Middle frontal gyrus (tissue), 1 donor: ENCODE measurements around the gene PPP1R3D.

Experiments
- DNase-seq: peaks from one replicate; pipeline ENCODE4 v3.0.0-alpha.2; 2015; ENCODE audit warnings: low spot score; ENCODE audit errors: extremely low spot score

PPP1R3D gene

DNA sequence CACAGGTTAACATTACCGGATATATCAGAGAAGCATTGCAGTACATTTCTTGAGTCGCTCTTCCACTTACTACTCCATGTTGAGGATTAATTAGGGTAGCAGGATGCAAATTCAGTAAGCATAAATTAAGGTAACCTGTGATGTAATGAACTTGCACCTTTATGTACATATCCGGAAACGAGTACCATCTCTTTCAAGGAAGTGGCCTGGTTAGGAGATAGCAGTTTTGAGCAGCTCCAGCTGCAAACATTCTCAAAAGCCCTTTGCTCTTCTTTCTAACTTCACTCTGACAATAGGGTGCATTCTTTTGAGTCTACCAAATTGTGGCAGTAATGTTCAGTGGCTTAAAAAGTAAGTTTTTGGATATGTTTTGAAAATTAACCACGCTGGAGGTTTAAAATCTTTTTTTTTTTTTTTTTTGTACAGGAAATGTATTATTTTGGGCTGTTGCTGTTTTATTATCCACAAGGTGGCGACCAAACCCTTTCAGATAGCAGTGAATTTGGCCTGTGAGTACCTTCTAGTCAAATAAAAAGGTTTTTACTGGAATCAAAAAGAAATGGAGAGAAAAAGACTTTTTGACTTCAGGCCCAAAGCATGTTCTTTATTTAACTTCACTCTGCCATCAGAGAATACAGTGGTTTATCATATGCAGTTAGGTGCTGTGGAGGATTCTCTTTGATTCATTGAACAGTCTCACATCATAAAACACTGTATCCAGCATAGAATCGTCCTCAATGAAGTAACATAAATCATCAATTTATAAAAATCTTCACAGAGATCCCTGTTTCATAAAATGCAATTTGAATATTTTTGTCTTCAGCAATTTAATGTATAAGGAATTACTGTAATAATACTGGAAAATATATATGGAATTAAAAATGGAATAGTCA, 9.0 kb upstream of the PPP1R3D start:
- peak; percentile 53 for DNase-seq

DNA sequence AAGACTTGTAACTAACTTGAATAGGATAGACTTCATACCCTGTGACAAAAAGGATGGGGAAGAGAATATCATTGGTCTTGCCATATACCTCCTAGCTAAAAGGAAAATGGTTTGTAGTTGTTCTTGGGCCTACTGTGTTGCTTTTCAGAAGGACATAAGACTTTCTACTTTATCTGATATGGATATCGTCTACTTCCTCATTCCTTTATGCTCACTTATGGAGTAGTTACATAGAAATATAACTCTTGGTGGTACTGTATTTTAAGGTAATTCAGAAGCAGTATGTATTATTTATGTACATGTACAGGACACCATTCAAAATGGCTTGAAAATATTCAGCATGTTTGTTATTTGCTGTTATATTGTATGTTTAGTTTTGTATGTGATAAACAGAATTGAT, 8.1 kb upstream of the PPP1R3D start:
- DNase-seq = no peak

DNA sequence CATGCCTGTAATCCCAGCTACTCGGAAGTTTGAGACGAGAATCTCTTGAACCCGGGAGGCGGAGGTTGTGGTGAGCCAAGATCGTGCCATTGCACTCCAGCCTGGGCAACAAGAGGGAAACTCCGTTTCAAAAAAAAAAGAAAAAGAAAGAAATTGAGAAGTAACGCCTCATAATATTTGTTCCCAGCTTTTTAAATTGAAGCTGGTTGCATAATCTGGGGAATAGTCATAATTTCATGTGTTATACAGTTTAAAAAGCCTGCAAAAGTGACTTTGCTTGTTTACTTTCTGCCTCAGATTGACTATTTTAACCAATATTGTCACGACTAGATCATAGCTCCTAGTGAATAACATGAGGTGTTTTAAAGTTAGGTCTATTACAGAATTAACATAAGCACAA, 7.3 kb upstream of the PPP1R3D start:
- DNase-seq = no peak

DNA sequence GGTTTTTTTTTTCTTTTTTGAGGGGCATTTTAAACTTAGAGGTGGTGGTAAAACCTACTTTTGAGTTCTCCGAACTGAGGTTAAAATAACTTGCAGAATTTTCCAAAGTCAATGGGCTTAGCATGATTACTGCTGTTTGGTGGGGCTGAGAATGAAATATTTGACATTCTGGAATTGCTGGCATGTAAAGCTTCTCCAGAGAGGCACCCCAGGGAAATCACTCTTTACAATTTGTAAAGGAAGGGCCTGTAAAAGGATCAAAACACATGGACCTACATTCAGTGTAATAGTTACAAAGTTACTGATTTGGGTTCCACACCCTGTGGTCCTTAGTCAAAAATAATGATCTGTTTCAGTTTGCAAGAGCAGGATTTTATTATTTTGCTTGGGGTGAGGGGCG, 5.6 kb upstream of the PPP1R3D start:
- DNase-seq = no peak

DNA sequence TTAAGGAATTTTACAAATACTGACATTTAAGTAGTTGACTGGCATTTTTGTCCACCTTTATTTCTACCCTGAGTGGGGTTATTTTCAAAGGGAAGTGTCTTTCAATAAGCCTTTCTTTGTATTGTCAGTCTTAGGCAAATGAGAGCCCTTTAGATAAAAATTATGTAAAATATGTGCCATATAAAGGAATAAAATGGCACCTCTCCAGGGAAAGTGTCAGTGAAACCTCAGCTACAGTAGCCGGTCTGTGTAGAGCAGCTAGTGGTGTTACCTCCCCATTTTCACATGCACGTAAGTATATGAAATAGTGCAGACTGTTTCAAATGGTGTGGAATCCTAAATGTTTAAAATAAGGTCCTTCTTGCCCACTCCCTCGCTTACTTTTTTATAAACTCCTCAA, 5.1 kb upstream of the PPP1R3D start:
- no peak for DNase-seq

DNA sequence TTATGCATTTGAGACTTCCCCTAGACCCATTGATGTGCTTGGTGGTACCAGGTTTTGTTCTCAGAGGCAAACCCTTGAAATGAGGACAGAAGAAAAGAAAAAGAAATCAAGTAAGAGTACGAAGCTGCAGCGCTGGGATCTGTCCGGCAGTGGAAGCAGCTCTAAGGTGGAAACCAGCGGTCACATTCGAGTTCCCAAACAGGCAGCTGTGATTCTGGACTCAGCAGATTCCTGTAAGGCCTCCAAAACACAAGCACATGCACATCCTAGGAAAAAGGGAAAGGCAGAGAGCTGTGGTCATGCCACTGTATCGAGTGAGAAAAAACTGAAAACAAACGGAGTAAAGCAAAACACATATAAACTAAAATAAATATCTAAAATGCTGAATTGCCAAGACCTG, 4.6 kb upstream of the PPP1R3D start:
- DNase-seq = no peak

DNA sequence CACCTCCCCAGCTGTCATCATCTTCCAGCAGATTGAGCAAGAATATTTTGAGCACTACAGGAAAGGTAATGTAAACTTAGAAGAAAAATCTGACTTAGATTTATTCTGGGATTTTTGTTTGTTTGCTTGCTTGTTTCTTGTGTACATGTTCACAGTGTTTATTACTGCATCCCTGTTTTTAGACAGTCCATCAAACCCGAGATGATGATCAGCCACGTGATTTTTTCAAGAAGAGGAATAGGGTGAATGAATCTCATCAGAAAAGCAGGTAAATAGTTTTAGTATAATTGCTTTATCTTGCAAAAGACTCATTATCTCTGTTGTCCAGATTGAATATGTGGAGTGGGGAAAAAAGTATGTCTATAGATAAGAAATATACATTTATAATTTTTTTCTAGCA, 2.1 kb upstream of the PPP1R3D start:
- no peak for DNase-seq

DNA sequence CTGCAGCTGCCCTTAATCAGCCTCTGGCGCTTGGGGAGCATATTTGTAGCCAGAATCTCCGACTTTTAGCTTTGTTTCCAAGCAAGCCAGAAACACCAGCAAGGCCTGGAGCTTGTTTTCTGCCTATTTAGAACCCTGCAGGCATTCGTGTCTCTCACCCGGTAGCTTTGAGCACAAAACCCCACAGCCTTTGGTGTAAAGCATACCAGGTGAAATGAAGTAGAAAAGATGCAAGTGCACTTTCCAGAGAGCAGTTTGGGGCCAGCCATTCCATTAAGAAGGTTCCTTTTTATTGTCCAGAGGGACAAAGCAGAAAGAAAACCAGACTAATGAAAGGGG, 820 bp upstream of the PPP1R3D start:
- no peak for DNase-seq

DNA sequence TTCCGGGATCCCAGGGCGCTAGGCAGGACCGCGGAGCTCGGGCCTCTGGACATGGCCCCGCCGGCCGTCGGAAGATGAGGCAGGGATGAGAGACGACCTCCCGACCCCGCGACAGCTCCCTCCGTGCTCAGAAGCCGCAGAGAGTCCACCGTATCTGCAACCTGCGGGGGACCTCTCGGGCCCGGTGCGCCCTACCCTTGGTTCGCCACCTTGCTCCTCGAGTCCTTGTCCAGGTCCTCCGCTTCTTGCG, 301 bp downstream of the PPP1R3D start:
- DNase-seq = no peak

DNA sequence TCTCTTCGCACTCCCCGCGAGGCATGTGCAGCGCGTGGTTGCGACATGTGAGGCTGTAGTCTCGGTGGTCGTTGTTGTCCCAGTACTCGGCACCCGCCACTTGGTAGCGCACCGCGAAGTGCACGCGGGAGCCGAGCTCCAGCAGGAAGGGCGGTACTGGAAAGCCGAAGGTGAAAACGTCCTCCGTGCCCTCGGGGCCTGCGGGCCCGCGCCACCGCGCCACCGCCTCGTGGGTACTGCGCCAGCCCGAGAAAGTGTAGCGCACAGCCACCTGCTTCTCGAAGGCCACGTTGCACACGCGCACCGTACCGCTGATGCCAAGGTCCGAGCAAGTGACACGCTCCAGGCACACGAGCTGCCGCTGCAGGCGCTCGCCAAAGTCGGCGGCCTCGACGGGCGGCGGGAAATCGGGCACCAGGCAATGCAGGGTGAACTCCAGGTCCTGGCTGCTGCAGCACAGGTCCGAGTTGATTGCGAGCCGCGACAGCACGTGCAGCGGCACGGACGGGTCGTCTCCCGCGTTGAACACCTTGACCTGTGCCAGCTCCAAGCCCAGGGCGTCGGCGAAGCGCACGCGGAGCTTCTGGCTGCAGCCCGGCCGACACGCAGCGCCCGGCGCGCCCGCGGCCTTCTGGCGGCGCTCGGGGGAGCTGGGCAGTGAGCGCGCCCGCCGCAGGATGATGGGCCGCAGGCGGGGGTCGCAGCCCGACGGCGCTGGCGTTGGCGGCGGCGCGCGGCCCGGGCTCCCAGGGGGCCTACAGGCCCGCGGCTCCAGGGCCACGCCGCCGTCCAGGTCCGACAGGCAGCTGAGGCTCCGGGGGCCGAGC, 840 bp downstream of the PPP1R3D start:
- no peak for DNase-seq

DNA sequence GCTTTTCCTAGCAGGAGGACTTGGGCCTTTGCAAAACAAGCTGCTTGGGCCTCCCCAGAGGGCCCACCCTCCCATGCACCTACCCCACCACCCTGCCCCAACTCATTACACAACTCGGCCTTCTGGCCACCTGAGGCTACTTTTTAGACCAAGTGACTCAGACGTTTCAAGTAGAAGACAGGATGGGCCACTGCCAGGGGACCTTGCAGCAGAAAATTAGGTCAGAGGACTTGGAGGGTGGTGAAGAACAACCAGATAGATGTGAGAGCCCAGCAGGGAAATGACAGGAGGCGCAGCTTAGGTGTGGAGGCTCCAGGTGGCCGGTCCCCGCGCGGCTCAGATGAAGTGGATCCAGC, 1.4 kb downstream of the PPP1R3D start:
- no peak for DNase-seq

DNA sequence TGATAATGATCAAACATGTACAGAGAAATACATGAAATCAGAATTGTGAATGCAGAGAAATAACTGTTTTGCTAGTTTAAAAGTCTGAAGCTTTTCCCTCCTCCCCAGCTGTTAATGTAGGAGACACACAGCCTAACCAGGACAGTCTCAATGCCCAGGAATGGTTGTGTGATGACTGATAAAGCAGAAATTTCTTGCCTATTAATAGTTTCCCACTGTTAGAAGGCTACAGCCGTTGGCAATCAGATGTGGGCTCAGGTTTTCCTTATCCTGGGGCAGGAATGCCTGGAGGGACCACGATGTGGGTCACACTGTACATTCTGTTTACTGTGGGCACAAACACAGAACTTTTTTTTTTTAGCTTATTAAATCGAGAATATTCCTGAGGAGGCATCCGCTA, 1.9 kb downstream of the PPP1R3D start:
- DNase-seq = no peak

DNA sequence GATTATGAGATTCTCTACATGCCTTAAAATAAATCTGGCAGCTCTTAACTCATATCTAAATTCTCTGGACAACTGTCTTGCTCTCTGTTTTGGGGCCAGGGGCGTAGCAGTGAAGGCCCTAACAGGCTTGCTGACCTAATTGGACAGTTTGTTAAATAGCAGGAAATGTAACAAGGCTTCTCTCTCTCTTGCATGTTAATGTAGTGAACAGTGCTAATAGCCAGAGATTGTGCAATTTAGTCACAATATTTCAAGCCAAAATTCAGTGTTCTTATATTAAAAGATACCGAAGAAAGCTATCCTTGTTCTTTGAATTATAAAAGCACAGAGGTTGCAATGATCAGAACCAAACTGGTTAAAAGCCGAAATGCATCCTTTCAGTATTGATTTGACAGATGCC, 3.0 kb downstream of the PPP1R3D start:
- DNase-seq = no peak

DNA sequence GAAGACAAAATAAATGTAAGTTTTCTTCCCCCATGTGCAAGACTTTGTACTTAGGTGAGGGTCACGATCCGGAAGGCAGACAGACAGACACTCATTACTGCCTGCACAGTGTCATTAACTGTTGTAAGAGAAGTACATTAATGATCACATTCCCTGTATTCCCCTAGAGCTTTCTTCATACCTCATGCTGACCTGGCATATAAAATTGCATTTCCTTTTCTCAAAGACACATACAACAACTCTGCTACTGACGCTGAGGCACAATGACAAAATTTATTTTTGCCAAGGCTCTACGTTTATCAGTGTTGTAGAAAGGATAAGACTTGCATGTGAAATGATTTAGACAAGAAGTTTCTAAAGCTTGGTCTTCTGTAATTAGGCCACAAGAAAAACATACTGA, 3.7 kb downstream of the PPP1R3D start:
- no peak for DNase-seq

DNA sequence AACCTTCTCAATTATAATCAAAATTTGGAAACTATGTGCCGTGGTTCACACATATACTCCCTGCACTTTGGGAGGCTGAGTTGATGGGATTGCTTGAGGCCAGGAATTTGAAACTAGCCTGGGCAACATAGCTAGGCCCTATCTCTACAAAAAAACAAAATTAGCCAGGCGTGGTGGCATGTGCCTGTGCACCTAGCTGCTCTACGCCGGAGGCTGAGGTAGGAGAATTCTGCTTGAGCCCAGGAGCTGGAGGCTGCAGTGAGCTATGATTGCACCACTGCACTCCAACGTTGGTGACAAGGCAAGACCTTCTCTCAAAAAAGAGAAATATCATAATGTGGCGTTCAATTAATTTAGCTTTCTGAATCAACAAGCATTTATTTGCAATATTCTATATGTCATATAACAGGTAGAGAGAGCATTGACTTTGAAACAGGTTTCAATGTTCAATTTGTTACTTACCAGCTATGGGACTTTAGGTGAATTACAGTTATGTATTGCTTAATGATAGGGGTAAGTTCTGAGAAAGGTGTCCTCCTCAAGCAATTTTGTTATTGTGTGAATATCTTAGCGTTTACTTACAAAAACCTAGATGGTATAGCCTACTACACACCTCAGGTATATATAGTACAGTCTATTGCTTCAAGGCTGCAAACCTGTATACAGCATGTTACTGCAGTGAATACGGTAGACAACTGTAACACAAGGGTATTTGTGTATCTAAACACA, 4.5 kb downstream of the PPP1R3D start:
- DNase-seq = no peak

DNA sequence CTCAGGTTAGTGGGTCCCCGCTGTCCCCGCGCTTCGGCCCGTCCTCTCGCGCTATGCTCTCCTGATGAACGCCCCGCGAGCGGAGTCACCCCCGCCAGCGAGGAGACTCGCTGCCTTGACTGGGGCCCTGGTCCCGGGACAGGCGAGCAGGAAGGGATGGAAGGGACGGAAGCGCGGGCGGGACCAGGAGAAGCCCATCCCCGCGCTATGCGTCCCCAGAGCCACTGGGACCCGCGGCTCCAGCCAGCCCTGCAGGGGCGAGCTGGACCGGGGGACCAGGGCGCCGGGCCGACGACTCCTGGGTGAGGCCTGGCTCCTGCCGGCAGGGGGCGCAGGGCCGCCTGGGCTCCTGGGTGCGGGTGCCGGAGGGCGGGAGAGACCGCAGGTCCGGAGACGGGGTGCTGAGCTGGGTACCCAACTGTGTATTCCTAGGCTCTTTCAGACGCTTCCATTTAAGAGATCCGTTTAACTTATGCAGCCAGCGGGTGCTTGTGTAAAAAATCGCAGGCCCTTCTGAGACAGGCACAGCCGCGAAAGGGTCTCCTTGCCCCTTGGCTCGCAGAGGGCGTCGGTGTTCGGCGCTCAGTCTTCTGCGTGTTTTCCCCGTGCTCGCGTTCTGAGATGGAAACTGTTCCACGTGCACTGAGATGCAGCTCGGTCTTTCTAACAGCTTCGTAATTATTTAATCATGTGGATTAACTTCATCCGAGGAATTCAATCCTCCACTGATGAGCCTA, 6.1 kb downstream of the PPP1R3D start:
- peak; percentile 55 for DNase-seq

DNA sequence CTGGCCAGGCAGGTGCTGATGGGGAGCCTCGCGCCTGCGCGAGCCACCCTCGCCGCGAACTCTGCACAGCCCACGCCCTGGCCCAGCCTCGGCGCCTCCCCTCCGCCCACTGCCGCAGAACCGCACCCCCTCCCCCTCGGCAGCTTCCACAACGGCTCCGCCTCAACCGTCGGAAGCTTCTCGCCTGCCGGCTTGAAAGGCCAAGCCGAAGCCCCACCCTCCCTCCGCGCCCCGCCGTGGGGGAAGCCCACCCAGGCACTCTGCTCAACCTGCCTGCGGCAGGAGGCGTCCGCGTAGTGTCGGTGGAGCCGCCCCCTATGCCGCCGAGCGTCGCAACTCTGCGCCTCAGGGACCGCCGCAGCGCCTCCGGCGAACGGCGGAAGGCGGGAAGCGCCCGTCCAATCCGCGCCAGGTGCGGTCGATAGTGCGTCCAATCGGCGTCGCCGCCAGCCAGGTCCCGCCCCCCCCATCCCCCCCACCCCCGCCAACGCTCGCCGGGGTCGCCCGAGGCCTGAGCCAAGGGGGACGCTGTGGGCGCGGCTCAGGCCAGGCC, 6.7 kb downstream of the PPP1R3D start, which contains the start of gene SYCP2:
TSS of gene SYCP2 (minus strand) at position 342 of the 553 bp plus-strand sequence. CDS start 11,224 bp downstream, outside the sequence.
- no peak for DNase-seq

DNA sequence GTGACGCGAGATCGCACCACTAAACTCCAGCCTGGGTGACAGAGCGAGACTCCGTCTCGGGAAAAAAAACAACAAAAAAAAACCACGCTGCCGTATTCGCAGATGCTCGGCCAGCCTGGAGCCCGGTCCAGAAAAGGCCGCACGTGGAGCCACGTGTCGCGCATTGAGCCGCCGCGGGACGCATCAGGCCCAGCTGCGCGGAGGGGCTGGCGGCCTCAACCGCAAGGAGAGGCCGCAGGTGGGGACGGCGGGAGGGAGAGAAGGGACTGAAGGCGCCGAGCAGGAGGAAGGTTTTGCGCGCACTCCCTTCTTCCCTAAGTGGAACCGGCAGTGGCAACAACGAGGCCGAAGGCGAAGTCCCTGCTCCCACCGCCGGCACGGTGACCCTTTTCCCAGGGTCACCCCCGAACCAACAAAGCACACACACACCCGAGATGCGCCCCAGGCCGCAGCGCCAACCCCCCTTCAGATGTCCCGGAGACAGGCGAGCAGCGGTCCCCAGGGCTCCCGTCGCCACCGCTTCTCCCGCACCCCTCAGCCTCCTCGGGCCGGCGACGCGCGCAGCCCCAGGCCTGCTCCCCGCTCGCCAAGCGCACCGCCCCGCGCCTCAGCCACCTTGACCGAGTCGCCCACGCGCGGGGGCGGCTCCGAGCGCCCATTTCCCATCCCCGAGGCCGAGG, 7.3 kb downstream of the PPP1R3D start:
- DNase-seq = no peak

DNA sequence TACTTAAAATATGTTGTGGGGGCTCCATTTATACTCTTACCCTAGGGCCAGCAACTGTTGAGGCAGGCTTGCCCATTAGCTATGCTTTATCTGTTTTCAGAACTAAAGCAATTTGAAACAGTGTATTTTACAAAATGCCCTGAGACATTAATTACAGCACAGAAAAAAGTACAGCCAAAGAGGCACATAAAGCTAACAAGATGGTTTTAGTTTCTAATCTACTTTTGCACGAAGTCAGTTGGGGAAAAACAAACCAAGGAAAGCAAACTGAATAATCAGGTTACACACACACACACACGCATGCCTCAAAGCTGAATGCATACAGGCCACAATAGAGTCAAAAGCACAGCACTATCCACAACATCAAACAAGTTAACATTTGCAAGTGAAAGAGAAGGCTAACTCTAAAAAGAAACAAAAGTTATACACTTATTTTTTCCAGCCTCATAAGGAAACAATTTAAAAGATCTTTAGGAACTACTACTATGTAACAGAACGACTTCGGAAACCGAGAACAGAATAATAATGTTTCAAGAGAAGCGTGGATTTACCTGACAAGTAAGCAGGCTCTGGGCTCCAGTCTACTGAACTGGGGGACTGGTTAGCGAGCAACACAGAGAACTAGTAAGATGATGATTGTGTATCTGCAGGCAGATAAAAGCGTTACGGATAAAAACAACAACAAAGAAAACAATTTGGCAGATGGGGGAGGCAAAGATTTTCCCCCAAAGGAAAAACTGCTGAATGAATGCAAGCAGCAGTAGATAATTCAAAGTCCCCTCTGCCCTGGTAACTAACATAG, 8.4 kb downstream of the PPP1R3D start:
- no peak for DNase-seq

DNA sequence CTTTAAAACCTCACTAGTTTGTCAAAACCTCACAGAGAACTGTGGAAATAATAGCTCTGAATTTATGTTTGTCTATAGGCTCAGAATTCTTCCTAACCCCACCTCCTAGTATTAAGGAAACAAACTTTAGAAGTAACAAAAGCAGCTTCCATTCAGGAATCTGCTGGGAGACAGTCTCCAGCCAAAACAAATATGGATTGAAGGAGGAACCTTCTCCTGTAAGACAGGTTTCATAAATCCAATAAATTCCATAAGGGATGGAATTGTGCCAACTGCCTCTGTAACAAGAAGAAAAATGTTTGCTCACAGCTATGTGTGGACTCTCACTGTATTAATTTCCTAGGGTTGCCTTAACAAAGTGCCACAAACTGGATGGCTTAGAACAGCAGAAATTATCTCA, 14.2 kb downstream of the PPP1R3D start:
- DNase-seq = no peak
